CD4-positive, alpha-beta T cell treated with Interferon alpha-2 for 1 hour (primary cell): ENCODE data around the gene CLN6.
"Not testable (repeated sequence)": the region's sequence is repeated elsewhere in the genome, so short reads cannot be mapped to it uniquely, and the experiment has no call there.

Experiments used
- DNase-seq, 2 donors: peaks; one replicate each; pipeline ENCODE4 v3.0.0-alpha.2; 2020 to 2022

The CLN6 gene

GRCh38 chr15:68186671-68187397 is 42.7 kb downstream of the CLN6 start:
- no peak for DNase-seq

GRCh38 chr15:68184616-68185480 is 44.7 kb downstream of the CLN6 start:
- DNase-seq, result no peak

- DNase-seq, result no peak
Measured at GRCh38 chr15:68183616-68184315, 45.8 kb downstream of the CLN6 start.

- DNase-seq, result no peak
Measured at GRCh38 chr15:68177742-68178141, 51.8 kb downstream of the CLN6 start.

- DNase-seq, result no peak
Measured at GRCh38 chr15:68176601-68177000, 52.9 kb downstream of the CLN6 start.

GRCh38 chr15:68175526-68175925 is 54.0 kb downstream of the CLN6 start:
- no peak for DNase-seq

- no peak for DNase-seq
Measured at GRCh38 chr15:68173119-68173518, 56.4 kb downstream of the CLN6 start.

GRCh38 chr15:68172037-68172436 is 57.5 kb downstream of the CLN6 start:
- not testable (repeated sequence) for DNase-seq

- no peak for DNase-seq
Measured at GRCh38 chr15:68166847-68167246, 62.7 kb downstream of the CLN6 start.

GRCh38 chr15:68163191-68163590 is 66.3 kb downstream of the CLN6 start:
- no peak for DNase-seq

GRCh38 chr15:68158046-68158628 is 71.4 kb downstream of the CLN6 start:
- no peak for DNase-seq

GRCh38 chr15:68157074-68157473 is 72.5 kb downstream of the CLN6 start:
- DNase-seq, result no peak
